Immature natural killer cell (primary cell): ENCODE data around the gene ADIPOR2. TPM values are rescaled to one million over a fixed set of nuclear protein-coding genes. Genes with fewer than 3 reads are reported as not detected.
"Not testable (repeated sequence)": the region's sequence is repeated elsewhere in the genome, so short reads cannot be mapped to it uniquely, and the experiment has no call there.

Experiments used
- DNase-seq, 3 donors: peaks; one replicate each; pipeline ENCODE4 v3.0.0; 2022; ENCODE audit warnings: mixed read lengths in 1 of 3
- H3K27ac Mint-ChIP-seq, 6 donors: one replicate each; pipeline ENCODE4 v1.8.0; 2020; ENCODE audit warnings: mixed read lengths in 6 of 6, mild to moderate bottlenecking in 5 of 6, inconsistent platforms in 4 of 6, moderate library complexity in 3 of 6
- H3K27me3 Mint-ChIP-seq, 3 donors: one replicate each; pipeline ENCODE4 v1.8.0; 2020 to 2021; ENCODE audit warnings: low read depth in 3 of 3, mild to moderate bottlenecking in 3 of 3, mixed read lengths in 3 of 3, moderate library complexity in 3 of 3, inconsistent platforms in 1 of 3
- H3K36me3 Mint-ChIP-seq, 3 donors: one replicate each; pipeline ENCODE4 v1.8.0; 2020; ENCODE audit warnings: mixed read lengths in 3 of 3, inconsistent platforms in 2 of 3, mild to moderate bottlenecking in 2 of 3
- H3K4me1 Mint-ChIP-seq, 2 donors: one replicate each; pipeline ENCODE4 v1.8.0; 2020; ENCODE audit warnings: inconsistent platforms in 2 of 2, mild to moderate bottlenecking in 2 of 2, mixed read lengths in 2 of 2, moderate library complexity in 1 of 2
- H3K4me3 Mint-ChIP-seq, 5 donors: one replicate each; pipeline ENCODE4 v1.8.0; 2020; ENCODE audit warnings: mild to moderate bottlenecking in 5 of 5, mixed read lengths in 5 of 5, inconsistent platforms in 3 of 5, moderate library complexity in 3 of 5
- H3K9me3 Mint-ChIP-seq, 6 donors: one replicate each; pipeline ENCODE4 v1.8.0; 2020; ENCODE audit warnings: mild to moderate bottlenecking in 6 of 6, mixed read lengths in 6 of 6, inconsistent platforms in 4 of 6, moderate library complexity in 3 of 6
- polyA plus RNA-seq, 3 donors: library from polyadenylated mRNA; unstranded; fragments of 300-500 nt; fragmentation: Illumina TruSeq; gene quantifications; one replicate each; pipeline ENCODE4 v1.2.3, GENCODE V29; 2021

The ADIPOR2 gene
- polyA plus RNA-seq, 3 donors from 2014 or later, result 4.6 to 11.3 (median 4.7) TPM

DNA sequence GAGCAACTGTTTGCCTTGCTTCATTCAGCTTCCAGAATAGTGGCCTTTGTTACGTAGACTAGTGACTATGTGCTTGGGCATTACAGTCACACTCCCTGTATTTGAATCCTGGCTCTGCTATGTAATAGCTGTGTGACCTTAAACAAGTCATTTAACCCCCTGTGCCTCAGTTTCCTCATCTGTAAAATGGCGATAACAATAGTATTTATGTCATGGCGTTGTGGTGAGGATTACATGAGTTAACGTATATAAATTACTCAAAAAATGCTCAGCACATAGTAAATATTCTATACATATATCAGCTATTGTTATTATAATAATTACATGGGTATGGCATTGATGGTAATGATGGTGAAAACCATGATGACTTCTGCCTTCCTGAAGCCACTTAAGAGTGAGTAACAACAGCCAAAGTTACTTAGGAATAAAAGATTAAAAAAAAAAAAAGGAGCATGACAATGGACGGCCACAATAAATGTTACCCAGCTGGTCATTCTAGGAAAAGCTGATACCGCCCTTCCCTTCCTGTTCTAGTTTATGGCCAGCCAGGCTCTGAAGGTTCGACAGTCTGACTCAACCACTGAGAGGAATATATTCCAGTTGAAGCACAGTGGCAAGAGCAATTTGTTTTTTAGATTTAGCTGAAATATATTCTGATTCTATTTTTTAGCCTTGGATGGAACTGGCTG, 9.9 kb upstream of the ADIPOR2 start:
- no peaks in the 10 kb centered on the region for H3K4me1 Mint-ChIP-seq
- H3K27me3 Mint-ChIP-seq, result peaks cover 0 to 3% (median 2%) of the 10 kb centered on the region in 3 donors
- no peak overlapping the region for H3K4me3 Mint-ChIP-seq
- H3K27ac Mint-ChIP-seq, result no peak overlapping the region
- no peak for DNase-seq
- H3K9me3 Mint-ChIP-seq, result no peaks in the 10 kb centered on the region
- H3K36me3 Mint-ChIP-seq, result no peaks in the 10 kb centered on the region

DNA sequence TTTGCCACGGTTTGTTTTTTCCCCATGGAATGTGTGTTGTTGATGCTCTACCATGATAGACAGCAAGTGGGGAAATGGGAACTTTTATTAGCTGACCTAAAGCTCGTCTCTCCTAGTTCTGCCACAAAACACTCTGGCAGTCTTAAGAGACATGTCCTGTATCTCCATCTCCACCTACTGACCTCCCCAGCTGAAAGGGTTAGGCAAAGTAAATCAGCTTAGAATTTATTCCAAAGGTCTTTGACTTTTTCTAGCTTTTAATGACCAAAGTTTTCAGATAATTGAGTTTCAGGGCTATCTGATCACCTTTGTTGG, 9.4 kb upstream of the ADIPOR2 start:
- Mint-ChIP-seq H3K9me3 (no peaks in the 10 kb centered on the region), H3K27me3 (peaks cover 0 to 3% (median 2%) of the 10 kb centered on the region in 3 donors), H3K27ac (no peak overlapping the region), H3K36me3 (no peaks in the 10 kb centered on the region), H3K4me1 (no peaks in the 10 kb centered on the region), H3K4me3 (no peak overlapping the region)
- no peak for DNase-seq

DNA sequence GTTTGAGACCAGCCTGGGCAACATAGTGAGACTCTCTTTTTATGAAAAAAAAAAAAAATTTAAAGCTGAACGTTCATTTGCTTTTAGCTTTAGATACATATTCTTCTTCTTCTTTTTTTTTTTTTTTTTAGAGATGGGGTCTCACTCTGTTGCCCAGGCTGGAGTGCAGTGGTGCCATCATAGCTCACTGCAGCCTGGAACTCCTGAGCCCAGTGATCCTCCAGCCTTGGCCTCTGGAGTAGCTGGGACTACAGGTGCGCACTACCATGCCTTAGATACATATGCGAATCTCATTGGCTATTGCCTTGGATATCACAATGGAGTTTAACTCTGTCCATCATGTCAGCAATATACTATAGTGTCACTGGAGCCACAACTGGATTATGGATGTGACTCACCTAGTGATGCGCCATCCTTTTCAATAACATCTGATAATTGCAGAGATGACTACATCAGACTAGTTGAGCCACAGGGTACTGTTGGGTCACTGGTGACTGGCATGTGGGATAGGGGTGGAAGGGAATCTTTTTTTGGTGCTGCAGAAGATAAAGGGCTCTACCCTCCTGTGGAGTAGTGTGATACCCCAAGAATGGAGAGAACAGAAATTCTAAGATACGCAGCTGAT, 2.7 kb upstream of the ADIPOR2 start:
- no peak for DNase-seq
- no peaks in the 10 kb centered on the region for H3K9me3 Mint-ChIP-seq
- no peak overlapping the region for H3K4me3 Mint-ChIP-seq
- H3K27ac Mint-ChIP-seq, result peak overlapping the region in 2 of 6 donors; percentile 56 to 85
- no peaks in the 10 kb centered on the region for H3K36me3 Mint-ChIP-seq
- H3K4me1 Mint-ChIP-seq, result peaks cover 28 to 30% of the 10 kb centered on the region in 2 donors
- H3K27me3 Mint-ChIP-seq, result peaks cover 9 to 23% (median 16%) of the 10 kb centered on the region in 3 donors

DNA sequence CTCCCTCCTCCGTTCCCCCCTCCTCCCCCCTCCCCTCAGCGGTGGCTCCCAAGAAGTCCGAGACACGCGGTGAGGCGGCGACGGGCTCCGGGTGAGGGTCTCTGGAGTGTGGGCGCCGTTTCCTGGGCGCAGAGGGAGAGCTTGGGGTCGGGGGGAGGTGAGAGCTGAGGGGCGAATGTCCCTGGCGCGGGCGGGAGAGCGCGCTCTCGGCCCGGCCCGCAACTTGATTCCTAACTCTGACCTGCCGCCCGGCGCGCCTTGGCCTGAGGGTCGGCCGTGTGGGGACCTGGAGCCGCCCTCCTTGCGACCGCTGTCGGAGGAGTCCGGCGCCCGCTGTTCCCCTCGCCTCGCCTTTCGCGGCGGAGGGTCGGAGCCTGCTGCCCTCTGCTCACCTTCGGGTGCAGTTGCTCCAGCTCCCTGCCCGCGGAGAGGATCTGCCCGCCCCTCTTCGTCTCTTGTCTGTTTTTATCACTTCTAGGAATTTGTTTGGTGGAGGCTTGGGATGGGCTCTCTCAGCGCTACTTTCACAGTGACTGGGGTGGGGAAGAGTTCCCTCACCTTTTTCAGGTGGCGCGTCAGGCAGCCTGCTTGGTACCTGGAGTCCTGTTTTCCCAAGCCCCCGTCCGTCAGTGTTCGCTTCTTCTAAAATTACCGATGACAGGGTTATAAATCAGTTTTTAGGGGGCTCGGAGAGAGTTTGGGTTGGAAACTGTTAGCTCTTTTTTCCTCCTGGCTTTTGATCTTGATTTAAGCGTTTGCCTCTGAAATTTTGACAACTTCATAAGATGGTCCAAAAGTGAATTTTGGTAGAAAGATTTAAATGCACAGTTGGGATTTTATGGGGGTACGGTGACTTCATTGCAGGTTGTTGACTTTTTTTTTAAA, 495 bp downstream of the ADIPOR2 start:
- Mint-ChIP-seq H3K4me1 (peaks cover 44 to 55% of the 10 kb centered on the region in 2 donors), H3K4me3 (peak overlapping the region; percentile 89 to 98 (median 94)), H3K27me3 (peaks cover 9 to 22% (median 14%) of the 10 kb centered on the region in 3 donors), H3K9me3 (no peaks in the 10 kb centered on the region), H3K36me3 (no peaks in the 10 kb centered on the region), H3K27ac (peak overlapping the region; percentile 92 to 99 (median 98))
- DNase-seq, result no peak

DNA sequence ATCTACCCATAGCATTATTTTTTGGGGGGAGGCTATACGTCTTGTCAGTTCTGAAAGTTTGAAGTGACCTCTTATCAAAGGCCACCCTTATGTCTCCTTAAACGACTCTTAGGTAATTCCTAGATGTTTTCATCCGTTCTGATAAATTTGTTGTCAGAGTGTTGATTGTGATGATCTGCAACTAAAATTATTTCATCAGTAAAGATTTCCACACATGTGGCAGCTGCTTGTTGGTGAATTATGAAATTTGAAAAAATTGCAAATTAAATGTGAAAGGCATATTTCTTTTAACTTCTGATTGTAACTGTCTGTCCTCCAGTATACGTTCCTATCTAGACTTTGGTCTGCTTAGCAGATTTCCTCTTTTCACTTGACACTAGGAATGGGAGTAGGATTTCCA, 1.4 kb downstream of the ADIPOR2 start:
- DNase-seq, result no peak
- Mint-ChIP-seq H3K36me3 (no peaks in the 10 kb centered on the region), H3K27ac (peak overlapping the region; percentile 92 to 99 (median 98)), H3K27me3 (peaks cover 9 to 22% (median 14%) of the 10 kb centered on the region in 3 donors), H3K4me1 (peaks cover 52 to 63% of the 10 kb centered on the region in 2 donors), H3K9me3 (no peaks in the 10 kb centered on the region), H3K4me3 (peak overlapping the region; percentile 89 to 98 (median 94))

DNA sequence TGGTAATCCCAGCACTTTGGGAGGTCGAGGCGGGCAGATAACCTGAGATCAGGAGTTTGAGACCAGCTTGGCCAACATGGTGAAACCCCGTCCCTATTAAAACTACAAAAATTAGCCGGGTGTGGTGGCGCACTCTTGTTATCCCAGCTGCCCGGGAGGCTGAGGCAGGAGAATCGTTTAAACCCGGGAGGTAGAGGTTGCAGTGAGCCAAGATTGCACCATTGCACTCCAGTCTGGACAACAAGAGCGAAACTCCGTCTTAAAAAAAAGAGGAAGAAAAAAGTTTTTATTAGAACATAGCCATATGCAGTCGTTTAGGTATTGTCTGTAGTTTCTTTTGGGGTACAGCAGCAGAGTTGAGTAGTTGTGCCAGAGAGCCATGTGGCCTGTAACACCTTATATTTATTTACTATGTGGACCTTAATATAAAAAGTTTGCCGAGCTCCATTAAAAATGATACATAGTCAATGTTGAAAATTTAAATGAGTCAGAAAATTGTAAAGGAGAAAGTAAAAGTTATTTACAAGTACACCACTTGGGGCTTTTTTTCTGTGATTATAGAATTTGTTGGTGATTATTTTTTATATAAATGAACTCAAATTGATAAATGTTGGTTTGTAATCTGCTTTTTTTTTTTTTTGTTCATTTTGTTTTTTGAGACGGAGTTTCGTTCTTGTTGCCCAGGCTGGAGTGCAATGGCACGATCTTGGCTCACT, 2.2 kb downstream of the ADIPOR2 start:
- no peak for DNase-seq
- no peaks in the 10 kb centered on the region for H3K36me3 Mint-ChIP-seq
- peak overlapping the region; percentile 29 to 94 (median 44) for H3K4me3 Mint-ChIP-seq
- peaks cover 61 to 72% of the 10 kb centered on the region in 2 donors for H3K4me1 Mint-ChIP-seq
- no peaks in the 10 kb centered on the region for H3K9me3 Mint-ChIP-seq
- H3K27ac Mint-ChIP-seq, result peak overlapping the region in 3 of 6 donors; percentile 49 to 98 (median 55)
- H3K27me3 Mint-ChIP-seq, result peaks cover 9 to 23% (median 14%) of the 10 kb centered on the region in 3 donors

DNA sequence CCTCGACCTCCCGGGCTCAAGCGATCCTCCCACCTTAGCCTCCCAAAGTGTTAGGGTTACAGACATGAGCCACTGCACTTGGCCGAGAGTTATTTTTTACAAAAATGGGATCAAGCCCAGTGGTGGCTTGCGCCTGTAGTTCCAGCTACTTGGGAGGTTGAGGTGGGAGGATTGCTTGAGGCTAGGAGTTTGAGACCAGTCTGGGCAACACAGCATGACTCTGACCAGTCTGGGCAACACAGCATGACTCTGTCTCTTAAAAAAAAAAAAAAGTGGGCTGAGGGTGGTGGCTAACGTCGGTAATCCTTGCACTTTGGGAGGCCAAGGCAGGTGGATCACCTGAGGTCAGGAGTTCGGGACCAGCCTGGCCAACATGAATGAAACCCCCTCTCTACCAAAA, 4.2 kb downstream of the ADIPOR2 start:
- Mint-ChIP-seq H3K27me3 (peaks cover 7 to 25% (median 14%) of the 10 kb centered on the region in 3 donors), H3K4me1 (peaks cover 70 to 88% of the 10 kb centered on the region in 2 donors)
- not testable (repeated sequence) for H3K9me3 Mint-ChIP-seq, DNase-seq, H3K27ac Mint-ChIP-seq, H3K4me3 Mint-ChIP-seq, H3K36me3 Mint-ChIP-seq

DNA sequence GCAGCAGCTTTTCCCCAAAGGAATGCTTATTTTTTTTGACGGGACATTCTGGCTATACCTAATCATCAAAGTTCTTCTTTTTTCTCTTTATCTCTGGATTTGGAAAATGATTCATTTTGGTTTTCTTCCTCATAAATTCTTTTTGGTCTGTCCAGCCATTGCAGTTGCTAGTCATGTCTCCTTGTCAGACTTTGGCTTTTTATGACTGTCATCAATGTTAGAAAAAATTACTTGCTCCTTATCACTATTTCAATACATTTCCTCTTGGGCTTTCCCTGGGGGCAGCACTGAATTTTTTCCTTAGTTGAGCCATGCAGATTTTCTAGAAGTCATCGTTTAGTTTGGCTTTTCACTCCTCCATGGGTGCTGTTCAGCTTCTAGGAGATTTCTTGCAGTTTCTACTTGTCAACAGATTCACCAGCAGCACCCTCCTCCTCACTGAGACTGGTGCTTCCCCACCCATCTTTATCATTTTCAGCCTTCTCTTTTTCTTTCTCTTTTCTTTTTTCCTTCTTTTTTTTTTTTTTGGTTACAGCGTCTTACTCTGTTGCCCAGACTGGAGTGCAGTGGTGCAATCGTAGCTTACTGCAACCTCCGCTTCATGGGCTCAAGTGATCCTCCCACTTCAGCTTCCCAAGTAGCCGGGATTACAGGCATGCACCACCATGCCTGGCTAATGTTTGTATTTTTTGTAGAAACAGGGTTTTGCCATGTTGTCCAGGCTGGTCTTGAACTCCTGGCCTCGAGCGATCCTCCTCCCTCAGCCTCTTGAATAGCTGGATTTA, 5.2 kb downstream of the ADIPOR2 start:
- no peaks in the 10 kb centered on the region for H3K36me3 Mint-ChIP-seq
- peaks cover 3 to 16% (median 9%) of the 10 kb centered on the region in 3 donors for H3K27me3 Mint-ChIP-seq
- peaks cover 69 to 91% of the 10 kb centered on the region in 2 donors for H3K4me1 Mint-ChIP-seq
- no peaks in the 10 kb centered on the region for H3K9me3 Mint-ChIP-seq
- H3K27ac Mint-ChIP-seq, result peak overlapping the region in 3 of 6 donors; percentile 7 to 48 (median 28)
- DNase-seq, result no peak
- no peak overlapping the region for H3K4me3 Mint-ChIP-seq

DNA sequence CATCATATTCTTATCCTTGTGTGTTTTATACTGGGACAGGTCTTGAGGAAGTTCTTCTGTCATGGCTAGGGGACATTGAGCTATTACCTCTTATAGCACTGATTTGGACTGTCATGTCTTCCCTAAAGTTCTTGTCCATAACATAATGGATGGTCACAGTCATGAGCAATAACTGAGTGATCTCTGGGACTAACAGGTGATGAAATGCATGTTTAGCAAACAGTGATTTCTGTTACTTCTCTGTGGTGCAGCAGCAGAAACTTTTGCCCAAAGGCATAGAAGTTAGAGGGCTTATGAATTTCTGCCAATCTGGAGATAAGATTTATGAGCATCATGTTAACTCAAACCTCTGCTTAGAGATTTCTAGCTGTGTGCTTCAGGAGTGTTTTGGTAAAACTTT, 5.9 kb downstream of the ADIPOR2 start:
- H3K4me1 Mint-ChIP-seq, result peaks cover 66 to 93% of the 10 kb centered on the region in 2 donors
- H3K9me3 Mint-ChIP-seq, result no peaks in the 10 kb centered on the region
- DNase-seq, result no peak
- peak overlapping the region in 4 of 6 donors; percentile 4 to 48 (median 20) for H3K27ac Mint-ChIP-seq
- no peaks in the 10 kb centered on the region for H3K36me3 Mint-ChIP-seq
- H3K4me3 Mint-ChIP-seq, result no peak overlapping the region
- H3K27me3 Mint-ChIP-seq, result peaks cover 0 to 9% (median 3%) of the 10 kb centered on the region in 3 donors

DNA sequence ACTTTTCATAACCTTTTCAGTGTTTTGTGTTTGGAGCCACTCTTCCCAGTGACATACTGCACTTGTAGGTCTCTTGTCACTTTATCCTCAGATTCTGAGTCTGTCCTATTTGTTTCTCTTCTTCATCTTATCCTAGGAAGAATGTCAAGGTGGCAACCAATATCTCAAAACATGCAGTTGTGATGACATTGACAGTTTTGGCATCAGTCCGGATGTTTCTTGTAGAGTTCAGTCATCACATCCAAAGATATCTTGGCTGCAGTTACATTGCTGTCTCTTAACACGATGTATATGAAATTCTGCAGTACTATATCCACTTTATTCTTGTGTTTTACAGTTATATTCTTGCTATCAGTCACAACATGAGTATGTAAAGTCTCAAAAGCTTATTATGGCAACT, 6.4 kb downstream of the ADIPOR2 start:
- Mint-ChIP-seq H3K27ac (peak overlapping the region in 5 of 6 donors; percentile 8 to 71 (median 17)), H3K36me3 (no peaks in the 10 kb centered on the region), H3K27me3 (peaks cover 0 to 4% (median 0%) of the 10 kb centered on the region in 3 donors), H3K9me3 (no peaks in the 10 kb centered on the region), H3K4me1 (peaks cover 64 to 93% of the 10 kb centered on the region in 2 donors), H3K4me3 (no peak overlapping the region)
- DNase-seq, result no peak

DNA sequence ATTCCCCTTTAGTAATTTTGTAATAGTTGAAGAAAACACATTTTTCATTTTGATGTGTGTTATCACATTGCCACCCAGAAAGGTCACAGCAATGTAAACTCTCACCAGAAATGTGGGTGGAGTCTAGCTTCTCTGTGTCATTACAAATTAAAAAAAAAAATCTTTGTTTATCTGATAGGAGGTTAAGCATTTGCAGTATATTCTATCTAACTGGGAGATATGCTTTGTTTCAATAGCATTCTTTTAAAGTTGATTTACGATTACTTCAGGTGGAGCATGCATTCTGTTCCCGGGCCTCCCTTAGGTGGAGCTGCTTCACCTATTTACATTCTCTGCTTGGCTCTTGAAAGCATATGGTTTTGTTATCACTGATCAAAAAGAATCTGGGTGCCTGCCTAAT, 7.8 kb downstream of the ADIPOR2 start:
- H3K27ac Mint-ChIP-seq, result peak overlapping the region in 2 of 6 donors; percentile 23 to 26
- H3K9me3 Mint-ChIP-seq, result no peaks in the 10 kb centered on the region
- no peak for DNase-seq
- no peaks in the 10 kb centered on the region for H3K36me3 Mint-ChIP-seq
- H3K4me3 Mint-ChIP-seq, result no peak overlapping the region
- H3K4me1 Mint-ChIP-seq, result peaks cover 58 to 91% of the 10 kb centered on the region in 2 donors
- peaks cover 0 to 3% (median 0%) of the 10 kb centered on the region in 3 donors for H3K27me3 Mint-ChIP-seq

DNA sequence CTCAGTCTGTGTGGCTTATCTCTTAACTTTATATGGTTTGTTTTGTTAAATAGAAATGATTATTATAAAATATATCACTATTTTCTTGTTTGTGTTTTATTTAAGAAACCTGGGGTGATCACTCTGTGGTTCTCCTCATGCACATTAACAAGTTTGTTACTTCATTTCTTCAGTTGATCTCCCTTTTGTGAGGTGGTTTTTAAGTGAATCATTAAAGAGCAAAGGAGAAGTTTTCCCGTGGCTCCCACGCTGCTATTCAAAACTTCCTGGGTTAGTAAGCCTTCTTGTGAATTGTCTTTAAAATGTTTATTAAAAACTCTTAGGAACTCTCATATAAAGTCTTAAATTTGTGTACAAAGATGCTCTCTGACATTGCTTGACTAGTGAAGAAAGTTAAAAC, 11.8 kb downstream of the ADIPOR2 start:
- no peaks in the 10 kb centered on the region for H3K9me3 Mint-ChIP-seq
- no peak overlapping the region for H3K4me3 Mint-ChIP-seq
- peak overlapping the region in 2 of 6 donors; percentile 39 to 45 for H3K27ac Mint-ChIP-seq
- H3K4me1 Mint-ChIP-seq, result peaks cover 60 to 97% of the 10 kb centered on the region in 2 donors
- no peak for DNase-seq
- no peaks in the 10 kb centered on the region for H3K36me3 Mint-ChIP-seq
- peaks cover 0 to 3% (median 0%) of the 10 kb centered on the region in 3 donors for H3K27me3 Mint-ChIP-seq
